Type B pancreatic cell (in vitro differentiated cells): ENCODE results near the gene PTPRT. TPM values are rescaled to one million over a fixed set of nuclear protein-coding genes. Genes with fewer than 3 reads are reported as not detected.

Experiments
- DNase-seq: peaks from one replicate; pipeline ENCODE4 v3.0.0; 2021; ENCODE audit warnings: mixed read lengths; ENCODE audit not compliant: unreplicated experiment; ENCODE audit errors: extremely low spot score
- H3K27ac Mint-ChIP-seq: 2 replicates; pipeline ENCODE4 v1.8.0; 2021; ENCODE audit warnings: mild to moderate bottlenecking, mixed read lengths
- H3K27me3 Mint-ChIP-seq: 2 replicates; pipeline ENCODE4 v1.8.0; 2021; ENCODE audit warnings: mixed read lengths
- H3K36me3 Mint-ChIP-seq: 2 replicates; pipeline ENCODE4 v1.8.0; 2021; ENCODE audit warnings: mixed read lengths
- H3K4me1 Mint-ChIP-seq: one replicate; pipeline ENCODE4 v1.8.0; 2021; ENCODE audit warnings: mixed read lengths; ENCODE audit not compliant: unreplicated experiment
- H3K4me3 Mint-ChIP-seq: 2 replicates; pipeline ENCODE4 v1.8.0; 2021; ENCODE audit warnings: mild to moderate bottlenecking, mixed read lengths
- H3K9me3 Mint-ChIP-seq: 2 replicates; pipeline ENCODE4 v1.8.0; 2021; ENCODE audit warnings: mixed read lengths
- CTCF ChIP-seq: fragments of 200-600 bp; sonication (generic); conservative IDR thresholded peaks from 2 replicates; pipeline ENCODE4 v1.5.0; 2021; ENCODE audit warnings: antibody characterized with exemption, mild to moderate bottlenecking
- total RNA-seq: library from RNA; stranded (reverse); gene quantifications from 2 replicates; pipeline ENCODE4 v1.2.1, GENCODE V29; 2021; ENCODE audit warnings: low replicate concordance

The PTPRT gene
- total RNA-seq, 1 donor from 2014 or later = 7.0 TPM

GRCh38 chr20:42763015-42763414 lies 426.7 kb downstream of the PTPRT start:
- DNase-seq = no peak
- Mint-ChIP-seq H3K27ac (no peak overlapping the region), H3K9me3 (no peaks in the 10 kb centered on the region), H3K4me1 (no peaks in the 10 kb centered on the region), H3K27me3 (no peaks in the 10 kb centered on the region), H3K4me3 (no peak overlapping the region), H3K36me3 (no peaks in the 10 kb centered on the region)
- TF ChIP-seq CTCF = no peak

GRCh38 chr20:42756991-42757390 lies 432.7 kb downstream of the PTPRT start:
- no peak overlapping the region for H3K4me3 Mint-ChIP-seq
- H3K4me1 Mint-ChIP-seq = peaks cover 4% of the 10 kb centered on the region
- H3K27me3 Mint-ChIP-seq = no peaks in the 10 kb centered on the region
- H3K9me3 Mint-ChIP-seq = no peaks in the 10 kb centered on the region
- DNase-seq = no peak
- no peak for TF ChIP-seq CTCF
- no peak overlapping the region for H3K27ac Mint-ChIP-seq
- H3K36me3 Mint-ChIP-seq = no peaks in the 10 kb centered on the region

GRCh38 chr20:42754706-42755105 lies 435.0 kb downstream of the PTPRT start:
- Mint-ChIP-seq H3K27me3 (no peaks in the 10 kb centered on the region), H3K36me3 (no peaks in the 10 kb centered on the region), H3K9me3 (no peaks in the 10 kb centered on the region), H3K27ac (no peak overlapping the region), H3K4me1 (peaks cover 4% of the 10 kb centered on the region), H3K4me3 (no peak overlapping the region)
- TF ChIP-seq CTCF = no peak
- no peak for DNase-seq

GRCh38 chr20:42752620-42753019 lies 437.1 kb downstream of the PTPRT start:
- Mint-ChIP-seq H3K9me3 (no peaks in the 10 kb centered on the region), H3K4me3 (no peak overlapping the region), H3K4me1 (peaks cover 4% of the 10 kb centered on the region), H3K27me3 (no peaks in the 10 kb centered on the region), H3K27ac (no peak overlapping the region), H3K36me3 (no peaks in the 10 kb centered on the region)
- no peak for TF ChIP-seq CTCF
- DNase-seq = no peak

DNA sequence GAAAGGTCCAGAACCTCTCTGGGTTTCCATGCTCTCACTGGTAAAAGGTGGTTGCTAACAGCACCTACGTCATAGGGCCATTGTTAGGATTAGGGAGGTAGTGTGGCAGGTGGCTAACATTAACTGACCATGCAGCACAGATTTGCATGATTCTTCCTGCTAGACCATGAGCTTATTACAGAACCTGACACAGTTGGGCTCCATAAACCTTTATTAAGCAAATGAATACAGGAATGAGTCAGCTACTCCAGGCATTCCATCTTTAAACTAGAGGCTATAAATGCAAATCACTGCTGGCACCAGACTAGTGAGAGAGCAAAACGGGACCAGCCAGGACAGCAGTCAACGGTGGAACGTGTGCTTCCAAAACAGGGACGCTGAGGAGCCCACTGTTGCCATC lies 440.1 kb downstream of the PTPRT start:
- H3K27me3 Mint-ChIP-seq = no peaks in the 10 kb centered on the region
- no peak overlapping the region for H3K4me3 Mint-ChIP-seq
- no peaks in the 10 kb centered on the region for H3K9me3 Mint-ChIP-seq
- no peaks in the 10 kb centered on the region for H3K36me3 Mint-ChIP-seq
- H3K27ac Mint-ChIP-seq = no peak overlapping the region
- H3K4me1 Mint-ChIP-seq = peaks cover under 1% of the 10 kb centered on the region
- DNase-seq = no peak
- TF ChIP-seq CTCF = no peak

- Mint-ChIP-seq H3K27me3 (no peaks in the 10 kb centered on the region), H3K4me3 (no peak overlapping the region), H3K4me1 (no peaks in the 10 kb centered on the region), H3K9me3 (no peaks in the 10 kb centered on the region), H3K36me3 (no peaks in the 10 kb centered on the region), H3K27ac (no peak overlapping the region)
- TF ChIP-seq CTCF = no peak
- no peak for DNase-seq
Observed at GRCh38 chr20:42747765-42748411, 441.8 kb downstream of the PTPRT start.
